ENCODE results near the gene PTGR2.
"Not testable (repeated sequence)": the region's sequence is repeated elsewhere in the genome, so short reads cannot be mapped to it uniquely, and the experiment has no call there.

PTGR2 gene

GRCh38 chr14:73851567-73852382 is at the start of gene PTGR2:
TSS of gene PTGR2 (plus strand) at chr14:73851831. CDS start at chr14:73858863, 7,032 bp downstream.
- peak; percentile 69 for DNase-seq

GRCh38 chr14:73802431-73803188 is 49.0 kb upstream of the PTGR2 start:
- DNase-seq = no peak

GRCh38 chr14:73804636-73805035 is 47.0 kb upstream of the PTGR2 start:
- DNase-seq = no peak

- DNase-seq = no peak
These were observed 44.2 kb upstream of the PTGR2 start for GRCh38 chr14:73807457-73807856.

- no peak for DNase-seq
These were observed 42.2 kb upstream of the PTGR2 start for GRCh38 chr14:73809391-73809790.

- no peak for DNase-seq
These were observed 41.0 kb upstream of the PTGR2 start for GRCh38 chr14:73810478-73811163.

GRCh38 chr14:73811164-73811503 is 40.5 kb upstream of the PTGR2 start:
- no peak for DNase-seq

GRCh38 chr14:73814153-73814552 is 37.5 kb upstream of the PTGR2 start:
- DNase-seq = no peak

GRCh38 chr14:73815849-73816248 is 35.8 kb upstream of the PTGR2 start:
- DNase-seq = no peak

- no peak for DNase-seq
These were observed 35.2 kb upstream of the PTGR2 start for GRCh38 chr14:73816393-73816816.

GRCh38 chr14:73817020-73817655 is 34.5 kb upstream of the PTGR2 start:
- DNase-seq = no peak

- no peak for DNase-seq
These were observed 32.8 kb upstream of the PTGR2 start for GRCh38 chr14:73818821-73819220.

GRCh38 chr14:73820631-73821030 is 31.0 kb upstream of the PTGR2 start:
- DNase-seq = no peak

GRCh38 chr14:73823339-73823885 is 28.2 kb upstream of the PTGR2 start:
- DNase-seq = no peak

GRCh38 chr14:73824127-73824526 is 27.5 kb upstream of the PTGR2 start:
- no peak for DNase-seq

GRCh38 chr14:73824536-73824935 is 27.1 kb upstream of the PTGR2 start:
- DNase-seq = no peak

GRCh38 chr14:73825551-73826188 is 26.0 kb upstream of the PTGR2 start:
- DNase-seq = peak; percentile 57

GRCh38 chr14:73827190-73827589 is 24.4 kb upstream of the PTGR2 start:
- DNase-seq = not testable (repeated sequence)

GRCh38 chr14:73829071-73829470 is 22.6 kb upstream of the PTGR2 start:
- DNase-seq = no peak

GRCh38 chr14:73829526-73830431 is 21.9 kb upstream of the PTGR2 start:
- DNase-seq = no peak

GRCh38 chr14:73833034-73833433 is 18.6 kb upstream of the PTGR2 start:
- no peak for DNase-seq
